Stimulated activated CD4-positive, alpha-beta T cell treated with anti-CD3 and anti-CD28 coated beads, TNF-alpha, amount 100 ng/mL, for 24 hours (primary cell): ENCODE results near the gene ANKRD52.

ENCODE experiments used
- DNase-seq, 3 experiments: peaks; one replicate each; pipeline ENCODE4 v3.0.0-alpha.2; 2020; ENCODE audit warnings: low read depth in 3 of 3

ANKRD52 gene

DNA sequence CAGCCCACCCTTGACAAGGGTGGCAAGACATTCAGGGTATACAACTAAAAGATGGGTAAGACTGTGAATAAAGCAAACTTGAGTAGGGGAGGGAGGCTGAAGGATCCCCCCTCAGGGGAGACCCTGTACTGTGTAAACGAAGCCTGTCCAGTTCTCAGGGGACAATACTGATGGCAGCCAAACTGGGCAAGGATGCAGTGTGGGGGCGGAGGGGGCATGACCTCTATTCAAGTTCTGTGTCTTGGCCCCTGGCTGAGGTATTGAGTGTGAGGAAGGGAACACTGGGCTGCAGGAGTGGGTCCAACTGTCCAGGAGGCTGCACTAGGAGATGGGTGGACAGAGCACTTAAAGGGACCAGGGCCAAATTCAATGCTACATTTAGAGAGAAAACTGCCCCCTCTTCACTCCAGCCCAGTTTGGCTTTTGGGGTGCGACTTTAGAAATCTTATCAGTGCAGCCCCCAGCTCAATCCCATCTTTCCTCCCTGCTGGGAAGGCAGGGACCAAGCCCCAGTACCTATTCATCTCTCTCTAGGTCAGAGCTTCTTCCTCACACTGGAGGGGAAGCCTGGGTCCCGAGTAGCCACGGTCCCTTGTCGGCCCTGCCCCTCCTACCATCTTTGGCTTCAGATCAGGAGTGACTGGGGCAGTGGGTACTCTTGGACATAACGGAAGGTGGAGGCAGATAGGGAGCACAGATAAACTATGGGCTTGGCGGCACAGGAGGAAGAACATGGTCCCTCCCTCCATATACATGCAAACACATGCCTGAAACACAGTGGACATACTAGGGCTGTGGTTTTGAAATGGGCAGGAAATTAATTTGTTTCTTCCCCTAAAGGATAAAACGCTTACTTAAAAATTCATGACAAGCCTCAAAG, 16.5 kb downstream of the ANKRD52 start:
- DNase-seq, result no peak

DNA sequence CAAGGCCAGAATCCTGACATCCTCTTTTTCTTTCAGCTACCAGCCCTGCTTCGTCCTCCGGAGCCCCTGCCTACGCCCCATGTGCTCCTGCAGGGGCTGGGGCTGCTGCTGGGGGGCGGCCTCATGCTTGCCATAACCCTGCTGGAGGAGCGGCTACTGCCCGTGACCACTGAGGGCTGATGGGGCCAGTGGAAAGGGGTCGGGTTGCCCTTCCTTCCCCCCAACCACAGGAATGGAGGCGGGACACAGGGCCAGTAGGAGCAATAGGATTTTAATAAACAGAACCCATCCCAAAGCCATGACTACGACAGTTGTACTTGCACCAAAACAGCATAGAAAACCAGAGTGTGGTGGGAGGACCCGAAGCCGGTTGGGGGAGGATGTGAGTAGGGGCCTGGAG, 20.6 kb downstream of the ANKRD52 start:
- no peak for DNase-seq

DNA sequence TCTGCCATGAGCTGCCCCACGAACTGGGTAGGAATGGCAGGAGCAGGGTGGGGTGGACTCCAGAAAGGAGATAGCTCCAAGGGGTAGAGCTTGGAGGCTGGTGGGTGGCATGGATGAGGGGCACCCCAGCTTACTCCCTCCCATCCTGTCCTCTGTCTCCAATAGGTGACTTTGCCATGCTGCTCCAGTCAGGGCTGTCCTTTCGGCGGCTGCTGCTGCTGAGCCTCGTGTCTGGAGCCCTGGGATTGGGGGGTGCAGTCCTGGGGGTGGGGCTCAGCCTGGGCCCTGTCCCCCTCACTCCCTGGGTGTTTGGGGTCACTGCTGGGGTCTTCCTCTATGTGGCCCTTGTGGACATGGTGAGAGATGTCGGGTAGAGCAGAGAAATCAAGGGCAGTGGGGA, 21.2 kb downstream of the ANKRD52 start:
- DNase-seq, result no peak

DNA sequence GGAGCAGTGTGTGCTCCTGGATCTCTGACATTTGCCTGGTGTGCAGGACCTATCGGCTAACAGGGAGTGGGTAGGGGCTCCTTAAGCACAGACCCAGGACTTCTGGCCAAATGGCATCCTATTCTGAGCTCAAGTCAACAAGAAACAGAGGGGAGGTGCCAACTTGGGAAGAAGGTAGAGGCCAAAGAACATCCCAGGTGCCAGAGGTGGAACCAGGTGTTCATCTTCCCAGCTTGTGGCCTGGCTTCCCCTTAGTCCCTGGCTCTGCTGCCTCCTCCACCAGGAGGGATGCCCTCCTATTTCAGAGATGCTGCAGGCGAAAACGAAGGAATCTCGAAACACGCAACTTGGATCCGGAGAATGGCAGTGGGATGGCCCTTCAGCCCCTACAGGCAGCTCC, 22.1 kb downstream of the ANKRD52 start:
- no peak for DNase-seq

DNA sequence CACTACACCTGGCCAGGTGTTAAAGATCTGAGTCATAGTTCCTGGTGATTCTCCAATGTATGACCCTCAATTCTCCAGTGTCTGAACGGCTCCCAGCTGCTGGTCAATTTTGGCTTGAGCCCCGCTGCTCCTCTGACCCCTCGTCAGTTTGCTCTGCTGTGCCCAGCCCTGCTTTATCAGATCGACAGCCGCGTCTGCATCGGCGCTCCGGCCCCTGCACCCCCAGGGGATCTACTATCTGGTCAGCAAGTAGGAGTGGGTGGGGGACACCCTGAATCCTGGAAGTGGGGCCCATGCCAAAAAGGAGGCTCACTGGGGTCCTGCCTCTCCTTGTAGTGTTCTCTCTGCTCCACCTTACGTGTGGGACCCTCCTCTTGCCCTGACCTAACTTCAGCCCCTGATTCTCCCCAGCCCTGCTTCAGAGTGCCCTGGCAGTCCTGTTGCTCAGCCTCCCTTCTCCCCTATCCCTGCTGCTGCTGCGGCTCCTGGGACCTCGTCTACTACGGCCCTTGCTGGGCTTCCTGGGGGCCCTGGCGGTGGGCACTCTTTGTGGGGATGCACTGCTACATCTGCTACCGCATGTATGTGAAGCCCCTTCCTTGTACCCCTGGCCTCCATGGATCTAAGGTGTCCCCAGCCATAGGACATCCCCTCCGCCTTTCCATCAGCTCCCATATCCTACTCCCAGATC, 23.3 kb downstream of the ANKRD52 start:
- DNase-seq, result no peak

DNA sequence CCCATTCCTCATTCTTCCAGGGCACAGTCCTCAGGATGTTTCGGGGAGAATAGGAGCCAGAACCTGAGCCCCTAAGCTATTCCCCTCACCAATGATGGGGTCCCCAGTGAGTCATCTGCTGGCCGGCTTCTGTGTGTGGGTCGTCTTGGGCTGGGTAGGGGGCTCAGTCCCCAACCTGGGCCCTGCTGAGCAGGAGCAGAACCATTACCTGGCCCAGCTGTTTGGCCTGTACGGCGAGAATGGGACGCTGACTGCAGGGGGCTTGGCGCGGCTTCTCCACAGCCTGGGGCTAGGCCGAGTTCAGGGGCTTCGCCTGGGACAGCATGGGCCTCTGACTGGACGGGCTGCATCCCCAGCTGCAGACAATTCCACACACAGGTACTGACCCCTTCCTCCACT, 27.0 kb downstream of the ANKRD52 start:
- DNase-seq, result no peak

DNA sequence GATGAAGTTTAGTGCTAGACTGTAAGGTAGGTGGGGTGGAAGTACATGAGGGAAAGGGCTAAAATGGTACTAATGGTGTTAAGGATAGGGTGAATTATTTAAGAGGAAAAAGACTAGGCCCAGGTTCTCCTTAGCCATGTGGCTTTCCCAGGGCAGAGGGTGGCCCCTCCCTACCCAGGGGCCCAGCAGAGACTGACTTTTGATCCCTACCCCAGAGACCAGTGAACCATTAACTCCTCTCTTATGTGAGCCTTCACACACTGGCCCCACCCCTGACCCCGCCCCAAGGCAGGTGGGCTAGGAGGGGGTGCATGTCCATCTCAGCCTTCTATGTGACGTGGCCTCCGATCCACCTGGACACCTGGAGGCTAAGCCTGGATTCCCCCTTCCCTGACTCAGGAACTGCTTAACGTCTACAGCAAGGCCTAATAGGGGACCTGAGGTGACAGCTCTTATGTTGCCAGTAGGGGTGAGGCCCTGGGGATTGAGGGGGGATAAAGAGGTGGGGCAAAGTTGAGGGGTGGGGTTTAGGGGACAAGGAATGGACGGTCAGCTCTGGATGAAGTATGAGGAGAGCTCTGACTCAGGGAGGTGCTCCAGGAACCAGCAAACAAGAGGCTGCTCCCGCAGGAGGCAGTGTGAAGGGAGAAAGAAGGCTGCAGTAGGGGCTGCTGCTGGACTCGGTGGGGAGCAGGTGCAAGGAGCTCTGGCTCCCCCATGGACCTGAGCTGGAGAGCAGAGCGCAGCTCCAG, 27.6 kb downstream of the ANKRD52 start:
- DNase-seq, result no peak

DNA sequence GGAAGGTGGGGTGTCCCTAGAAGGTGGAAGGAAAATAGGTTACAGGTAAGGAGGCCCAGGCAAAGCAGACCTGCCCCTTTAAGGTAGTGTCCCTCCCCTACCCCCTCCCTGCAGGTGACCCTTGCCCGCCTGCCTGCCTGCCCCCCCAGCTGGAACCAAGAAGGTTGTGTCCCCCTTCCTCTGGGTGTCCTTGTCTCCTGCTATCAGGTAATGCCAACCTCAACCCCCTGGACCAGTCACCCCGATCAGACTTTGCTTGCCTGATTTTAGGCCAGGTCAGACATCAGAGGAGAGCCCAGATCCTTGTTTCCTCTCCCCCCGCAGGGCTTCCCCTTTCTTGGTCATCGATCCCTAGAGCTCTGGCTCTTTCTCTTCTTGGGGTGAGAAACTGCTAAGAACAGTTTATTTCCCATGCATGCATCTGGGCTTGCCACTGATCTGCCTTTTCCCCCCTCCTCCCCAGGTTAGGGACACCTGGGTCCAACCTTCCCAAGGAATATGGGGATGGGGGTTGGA, 28.2 kb downstream of the ANKRD52 start, which contains the start of gene SLC39A5:
SLC39A5 (plus strand) TSS at position 136 of the 516 bp plus-strand sequence. CDS start 1,224 bp downstream, outside the sequence.
- DNase-seq, result no peak

DNA sequence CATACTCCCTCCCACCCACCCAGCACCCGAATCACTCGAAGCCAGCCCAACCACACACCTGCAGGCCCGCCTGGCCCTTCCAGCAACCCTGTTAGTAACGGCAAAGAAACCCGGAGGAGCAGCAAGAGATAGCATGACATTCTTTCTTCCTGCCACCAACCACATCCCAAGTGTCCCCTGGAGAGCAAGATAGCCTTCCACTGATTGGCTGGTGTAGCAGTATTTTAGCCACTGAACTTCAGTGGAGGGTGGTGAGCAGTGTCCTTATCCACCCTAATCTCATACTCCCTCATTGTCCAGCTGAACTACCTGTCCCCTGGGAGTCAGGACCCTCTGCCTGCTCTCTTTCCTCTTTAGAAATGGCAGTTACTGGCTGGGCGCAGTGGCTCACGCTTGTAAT, 29.1 kb downstream of the ANKRD52 start:
- DNase-seq, result no peak

DNA sequence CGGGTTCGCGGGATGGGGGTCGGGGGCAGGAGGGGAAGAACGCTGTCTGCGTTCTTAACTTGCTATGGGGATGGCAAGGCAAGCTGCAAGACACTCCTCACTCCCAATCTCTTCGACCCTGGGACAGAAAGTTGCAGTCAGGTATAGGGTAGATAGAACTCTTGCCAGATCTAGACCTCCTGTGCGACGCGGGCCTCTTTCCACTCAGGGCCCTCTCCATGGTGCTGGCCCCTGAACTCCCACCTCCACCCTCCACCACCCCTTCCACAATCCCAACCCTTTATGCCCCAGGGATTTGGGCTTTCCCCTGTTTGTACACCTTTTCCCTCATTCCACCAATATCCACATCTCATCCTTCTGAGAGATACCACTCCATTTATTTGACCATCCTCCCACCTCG, 33.2 kb downstream of the ANKRD52 start:
- DNase-seq, result no peak

DNA sequence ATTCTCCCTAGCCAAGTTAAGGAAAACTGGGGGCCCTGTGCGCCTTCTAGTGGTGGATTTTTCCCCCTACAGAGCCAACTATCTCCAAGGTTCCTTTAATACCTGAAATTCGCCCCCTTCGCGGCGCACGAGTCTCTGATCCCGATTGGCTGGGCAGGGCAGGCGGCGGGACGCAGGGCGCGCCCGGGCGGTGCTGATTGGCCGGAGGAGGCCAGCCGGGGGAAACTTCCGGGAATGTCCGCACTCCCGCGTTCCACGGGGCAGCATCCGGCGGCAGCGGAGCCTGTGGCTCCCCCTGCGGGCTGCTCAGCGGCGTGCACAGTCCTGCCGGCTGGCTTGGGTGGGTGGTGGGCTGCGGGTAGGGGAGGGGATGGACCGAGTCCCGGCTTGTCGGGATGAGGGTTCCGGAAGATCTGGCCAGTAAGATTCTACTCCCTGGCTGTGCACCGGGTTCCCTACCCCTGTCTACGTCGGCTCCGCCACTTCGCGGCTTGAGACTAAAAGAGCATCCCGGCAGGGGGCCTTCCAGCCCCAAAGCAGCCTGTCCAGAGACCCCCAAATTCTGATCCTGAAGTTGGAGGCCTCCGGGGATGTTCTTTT, 34.0 kb downstream of the ANKRD52 start, which contains the start of gene NABP2:
NABP2 (plus strand) TSS at position 241 of the 600 bp plus-strand sequence. CDS start 515 bp downstream, outside the sequence.
- peak; percentile 91 to 96 (median 92) for DNase-seq

DNA sequence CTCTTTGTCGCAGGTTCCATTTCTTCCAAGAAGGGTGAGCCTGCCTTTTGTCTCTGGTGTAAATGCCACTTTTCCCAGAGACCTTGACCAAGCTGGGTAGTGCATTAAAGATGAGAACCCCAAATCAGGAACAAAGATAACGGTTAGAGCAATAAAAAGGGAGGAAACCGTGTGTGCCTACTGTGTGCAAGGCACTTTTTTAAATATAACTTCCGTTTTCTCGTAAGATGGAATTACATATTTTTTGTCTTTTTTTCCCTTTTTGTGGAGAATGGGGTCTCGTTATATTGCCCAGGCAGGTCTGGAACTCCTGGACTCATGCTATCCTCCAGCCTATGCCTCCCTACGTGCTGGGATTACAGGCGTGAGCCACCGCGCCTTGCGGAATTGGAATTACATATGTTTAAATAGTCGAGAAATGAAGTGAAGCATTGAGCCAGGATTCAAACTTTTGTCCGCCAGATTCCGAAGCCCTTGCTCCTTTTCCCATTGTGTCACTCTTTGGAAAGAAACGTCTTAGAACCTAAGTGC, 34.5 kb downstream of the ANKRD52 start:
- DNase-seq, result no peak

DNA sequence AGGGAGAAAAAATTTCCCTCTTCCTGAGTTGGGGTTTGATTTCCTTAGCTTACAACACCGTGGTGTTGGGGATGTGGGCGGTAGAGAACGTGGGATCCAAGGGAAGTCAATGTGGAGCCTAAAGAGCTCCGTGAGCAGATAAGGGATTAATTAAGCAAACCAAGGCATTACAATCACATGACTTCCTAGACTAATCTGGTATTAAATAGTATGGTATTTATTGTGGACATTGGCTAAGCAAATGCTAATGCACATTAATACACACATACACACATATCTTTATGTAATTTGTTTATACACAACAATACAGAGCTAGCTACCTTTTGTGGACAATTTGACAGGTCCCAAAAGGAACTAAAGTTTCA, 35.7 kb downstream of the ANKRD52 start:
- DNase-seq, result no peak

DNA sequence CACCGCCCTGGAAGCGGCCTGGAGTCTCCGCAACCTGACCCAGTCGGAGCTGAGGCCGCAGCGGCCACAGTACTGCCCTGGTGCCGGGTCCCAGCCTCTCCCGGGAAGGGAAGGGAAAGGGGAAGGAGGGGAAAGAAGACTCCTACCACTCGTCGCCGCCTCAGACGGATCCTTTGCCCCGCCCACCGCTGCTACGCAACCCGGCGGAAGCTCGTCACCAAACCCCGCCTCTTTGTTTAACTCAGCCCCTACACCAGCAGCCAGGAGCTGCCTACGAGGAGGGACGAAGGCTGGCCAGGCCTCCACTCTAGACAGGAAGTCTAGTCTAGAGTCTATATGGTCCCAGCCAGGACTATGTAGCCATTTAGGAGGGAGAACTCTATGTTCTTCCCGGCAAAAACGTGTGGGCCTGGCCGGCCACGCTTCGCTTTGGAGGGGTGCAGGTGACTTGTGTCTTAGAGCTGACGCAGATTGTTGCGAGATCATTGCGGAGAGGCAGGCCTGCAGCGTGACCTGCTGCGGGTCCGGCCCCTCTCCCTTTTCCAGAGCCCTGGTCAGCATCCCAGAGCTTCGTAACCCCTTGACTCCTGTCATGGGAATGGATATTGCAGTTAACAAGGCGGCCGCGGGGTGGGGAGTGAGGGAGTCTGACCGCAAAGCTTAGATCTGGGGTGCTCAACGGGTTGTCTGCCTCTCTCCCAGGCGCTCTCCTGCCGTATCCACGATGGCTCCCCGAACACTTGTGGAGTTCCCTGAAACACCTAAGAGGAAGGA, 36.2 kb downstream of the ANKRD52 start, which contains the start of gene RNF41:
RNF41 (minus strand) TSS at position 166 of the 774 bp plus-strand sequence. CDS start 7,875 bp downstream, outside the sequence.
- DNase-seq, result peak; percentile 85 to 91 (median 87)

DNA sequence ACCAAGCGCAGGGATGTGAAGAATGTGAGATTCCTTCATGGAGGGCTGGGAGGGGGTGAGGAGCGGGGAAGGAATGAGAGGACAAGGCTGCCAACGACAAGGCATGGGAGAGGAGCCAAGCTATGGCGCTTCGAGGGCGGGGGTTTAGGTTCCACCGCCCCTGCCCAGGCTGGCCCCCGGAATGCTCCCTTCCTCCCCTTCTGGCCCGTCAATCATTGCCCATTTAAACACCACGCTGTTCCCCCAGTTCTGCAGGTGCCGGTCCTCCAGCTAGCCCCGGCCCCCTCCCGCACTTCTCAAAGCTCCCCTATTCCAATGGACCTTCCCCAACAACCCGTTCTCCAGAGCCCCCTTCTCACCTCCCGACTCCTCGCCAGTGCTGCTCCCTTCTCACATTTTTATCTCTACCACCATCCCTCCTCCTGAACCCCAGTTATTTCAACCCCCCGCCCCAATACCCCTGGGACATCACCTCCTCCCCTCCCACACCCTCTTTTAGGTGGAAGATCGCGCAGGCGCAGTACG, 36.9 kb downstream of the ANKRD52 start:
- no peak for DNase-seq

DNA sequence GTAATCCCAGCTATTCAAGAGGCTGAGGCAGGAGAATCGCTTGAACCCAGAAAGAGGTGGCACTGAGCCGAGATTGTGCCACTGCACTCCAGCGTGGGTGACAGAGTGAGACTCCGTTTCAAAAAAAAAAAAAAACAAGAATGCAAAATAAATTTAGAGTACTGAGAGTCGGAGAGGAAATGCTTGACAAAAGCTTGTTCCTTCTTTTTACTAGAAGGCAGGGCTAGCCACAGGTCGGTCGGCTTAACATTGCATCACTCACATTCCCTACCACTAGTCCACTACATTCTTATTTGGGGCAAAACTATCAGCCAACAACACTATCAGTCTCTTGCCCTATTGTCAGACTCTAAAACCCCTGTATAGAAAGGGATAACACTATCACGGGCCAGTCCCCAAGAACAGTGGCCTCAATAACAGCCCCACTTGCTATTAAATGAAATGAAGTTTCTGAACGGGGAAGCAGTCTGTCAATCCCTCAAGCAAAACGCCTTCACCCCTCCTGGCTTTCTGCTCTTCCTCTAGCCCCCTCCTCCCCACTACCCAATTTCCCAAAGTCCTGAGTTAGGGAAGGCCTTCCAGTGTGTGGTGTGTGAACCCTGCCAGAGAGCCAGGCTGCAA, 37.5 kb downstream of the ANKRD52 start:
- no peak for DNase-seq

DNA sequence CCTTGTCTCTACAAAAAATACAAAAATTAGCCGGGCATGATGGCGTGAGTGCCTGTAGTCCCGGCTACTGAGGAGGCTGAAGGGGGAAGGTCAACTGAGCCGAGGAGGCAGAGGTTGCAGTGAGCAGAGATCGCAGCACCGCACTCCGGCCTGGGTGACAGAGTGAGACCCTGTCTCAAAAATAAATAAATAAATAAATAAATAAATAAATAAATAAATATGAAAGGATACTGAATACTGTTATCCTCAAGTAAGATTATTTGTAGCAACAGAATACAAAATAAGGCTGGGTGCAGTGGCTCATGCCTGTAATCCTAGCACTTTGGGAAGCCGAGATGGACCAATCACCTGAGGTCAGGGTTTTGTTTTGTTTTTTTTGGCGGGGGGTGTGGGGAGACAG, 38.3 kb downstream of the ANKRD52 start:
- no peak for DNase-seq

DNA sequence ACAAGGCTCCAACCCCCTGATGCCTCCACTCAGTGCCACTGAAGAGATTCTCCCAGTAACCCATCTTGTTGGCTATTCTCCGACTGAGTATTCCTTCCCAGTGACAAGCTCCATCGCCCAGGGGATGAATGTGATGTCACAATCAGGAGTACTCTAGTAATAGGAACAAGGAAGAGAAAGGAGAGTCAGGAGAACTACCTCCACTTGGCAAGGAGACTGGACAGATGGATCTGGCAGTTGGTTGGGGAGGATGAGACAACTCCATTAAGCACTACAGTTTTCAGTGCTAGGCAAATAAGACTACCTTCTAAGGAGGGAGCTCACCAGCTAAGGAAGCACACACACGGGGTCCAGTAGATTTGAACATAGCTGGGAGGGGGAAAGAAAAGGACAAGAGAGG, 41.7 kb downstream of the ANKRD52 start:
- DNase-seq, result no peak

DNA sequence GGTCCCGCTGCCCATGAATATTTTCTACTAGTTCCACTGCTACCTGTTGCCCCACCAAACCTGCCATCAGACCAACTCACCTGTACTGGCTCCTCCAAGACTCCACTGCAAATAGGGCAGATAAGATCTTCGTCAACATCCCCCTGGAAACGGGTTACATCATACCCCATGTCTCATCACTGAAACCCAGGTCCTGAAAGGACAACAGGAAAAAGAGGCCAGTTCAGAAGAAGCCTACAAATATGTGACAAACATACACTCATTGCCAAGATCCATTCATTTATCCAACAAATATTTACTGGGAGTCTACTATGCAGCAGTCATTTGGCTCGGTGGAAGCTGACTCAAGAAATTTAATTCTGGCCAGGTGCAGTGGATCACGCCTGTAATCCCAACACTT, 44.3 kb downstream of the ANKRD52 start:
- DNase-seq, result no peak

DNA sequence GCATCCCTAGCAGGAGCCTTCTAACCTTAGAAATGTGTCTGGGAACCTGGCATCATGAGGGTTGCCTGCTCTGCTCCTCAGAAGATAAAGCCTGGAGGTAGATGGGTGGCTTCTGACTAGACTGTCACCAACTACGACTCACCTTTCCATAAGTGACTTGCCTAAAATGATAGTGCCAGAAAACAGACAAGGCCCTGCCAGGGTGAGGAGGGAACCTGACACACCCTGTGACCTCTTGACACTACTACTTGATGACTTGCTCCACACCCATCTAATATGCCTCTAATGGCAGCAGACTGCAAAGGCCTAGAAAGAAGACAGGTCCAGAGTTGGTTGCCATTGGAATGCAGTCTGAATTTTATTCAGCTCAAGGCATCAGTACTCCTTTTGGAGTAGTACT, 45.8 kb downstream of the ANKRD52 start:
- no peak for DNase-seq
